ENCODE results near the gene BCAS4.

Gene BCAS4

GRCh38 chr20:50799890-50800550 lies 5.2 kb downstream of the BCAS4 start:
- TF ChIP-seq NFIC (IDR thresholded peaks at IDR 0.05) (no peak), CREB1 (IDR thresholded peaks at IDR 0.05; ENCODE audit: low read depth) (no peak), REST (IDR thresholded peaks at IDR 0.05; ENCODE audit: low read depth) (no peak), TEAD4 (IDR thresholded peaks at IDR 0.05) (no peak), YY1 (IDR thresholded peaks at IDR 0.05; ENCODE audit: low read depth) (no peak), TAF1 (IDR thresholded peaks at IDR 0.05; ENCODE audit: low read depth) (no peak)

- no peak for TF ChIP-seq RAD21 (IDR thresholded peaks at IDR 0.05; ENCODE audit: low read depth)
- no peak for TF ChIP-seq USF1 (IDR thresholded peaks at IDR 0.05)
These were observed 6.9 kb downstream of the BCAS4 start for GRCh38 chr20:50801747-50802125.

GRCh38 chr20:50802289-50802688 lies 7.4 kb downstream of the BCAS4 start:
- TF ChIP-seq YY1 (IDR thresholded peaks at IDR 0.05; ENCODE audit: low read depth): no peak

DNA sequence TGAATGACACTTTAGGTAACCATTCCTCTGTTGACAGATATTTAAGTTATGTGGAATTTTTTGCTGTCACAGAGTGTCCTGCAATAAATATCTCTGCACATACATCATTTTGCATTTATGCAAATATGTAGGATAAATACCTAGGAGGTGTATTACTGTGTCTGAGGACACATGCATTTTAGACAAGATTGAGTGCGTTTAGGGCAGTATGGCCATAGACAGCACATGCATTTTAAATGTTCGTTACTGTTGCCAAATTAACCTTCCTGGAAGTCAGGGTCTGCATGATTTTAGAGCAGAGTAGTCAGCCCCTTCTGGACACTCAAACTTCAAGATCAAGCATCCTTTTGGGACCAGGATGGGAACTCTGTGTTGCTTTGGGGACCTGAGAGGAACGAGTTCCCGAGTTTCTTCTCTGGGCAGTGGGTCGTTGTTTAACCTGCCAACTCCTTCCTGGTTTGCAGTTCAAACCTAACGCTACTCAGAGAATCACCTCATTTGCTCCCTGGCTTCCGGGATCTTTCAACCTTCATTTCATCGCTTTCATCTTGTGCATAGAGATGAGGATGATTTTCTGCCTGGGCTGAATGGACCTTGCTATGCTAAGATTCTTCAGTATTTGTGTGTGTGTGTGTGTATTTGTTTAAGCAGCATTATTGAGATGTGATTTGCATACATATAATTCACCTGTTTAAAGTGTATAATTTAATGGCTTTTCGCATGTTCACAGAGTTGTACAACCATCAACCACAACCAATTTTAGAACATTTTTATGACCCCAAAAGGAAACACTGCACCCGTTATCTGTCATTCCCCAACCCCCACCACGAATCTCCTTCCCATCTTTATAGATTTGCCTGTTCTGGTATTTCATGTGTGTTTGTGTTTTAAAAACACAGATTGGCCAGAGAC lies 9.8 kb downstream of the BCAS4 start:
- TF ChIP-seq NFIC (IDR thresholded peaks at IDR 0.05) (no peak), CREB1 (IDR thresholded peaks at IDR 0.05; ENCODE audit: low read depth) (no peak), TAF1 (IDR thresholded peaks at IDR 0.05; ENCODE audit: low read depth) (no peak), EP300 (IDR thresholded peaks at IDR 0.05; ENCODE audit: borderline replicate concordance) (no peak), YY1 (IDR thresholded peaks at IDR 0.05; ENCODE audit: low read depth) (no peak)

DNA sequence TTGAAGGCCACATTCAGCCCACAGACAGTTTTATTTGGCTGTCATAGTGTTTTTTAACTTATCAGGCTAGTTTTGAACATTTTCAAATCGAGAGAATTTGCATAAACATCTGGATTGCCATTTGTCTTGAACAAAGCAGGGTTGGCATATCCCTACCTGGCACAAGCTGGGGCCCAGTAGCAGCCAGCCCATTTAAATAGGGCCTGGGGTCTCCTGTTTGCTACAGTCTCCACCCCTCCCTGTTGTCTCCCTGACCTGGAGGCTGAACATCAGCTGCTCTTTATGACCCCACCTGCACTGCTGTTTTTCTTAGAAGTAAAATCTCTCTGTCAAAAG lies 10.5 kb downstream of the BCAS4 start:
- TF ChIP-seq USF1 (IDR thresholded peaks at IDR 0.05): no peak
- no peak for TF ChIP-seq EP300 (IDR thresholded peaks at IDR 0.05; ENCODE audit: borderline replicate concordance)
- no peak for TF ChIP-seq TAF1 (IDR thresholded peaks at IDR 0.05; ENCODE audit: low read depth)
- TF ChIP-seq RAD21 (IDR thresholded peaks at IDR 0.05; ENCODE audit: low read depth): no peak

GRCh38 chr20:50806126-50806768 lies 11.4 kb downstream of the BCAS4 start:
- TF ChIP-seq TAF1 (IDR thresholded peaks at IDR 0.05; ENCODE audit: low read depth) (no peak), YY1 (IDR thresholded peaks at IDR 0.05; ENCODE audit: low read depth) (no peak)

DNA sequence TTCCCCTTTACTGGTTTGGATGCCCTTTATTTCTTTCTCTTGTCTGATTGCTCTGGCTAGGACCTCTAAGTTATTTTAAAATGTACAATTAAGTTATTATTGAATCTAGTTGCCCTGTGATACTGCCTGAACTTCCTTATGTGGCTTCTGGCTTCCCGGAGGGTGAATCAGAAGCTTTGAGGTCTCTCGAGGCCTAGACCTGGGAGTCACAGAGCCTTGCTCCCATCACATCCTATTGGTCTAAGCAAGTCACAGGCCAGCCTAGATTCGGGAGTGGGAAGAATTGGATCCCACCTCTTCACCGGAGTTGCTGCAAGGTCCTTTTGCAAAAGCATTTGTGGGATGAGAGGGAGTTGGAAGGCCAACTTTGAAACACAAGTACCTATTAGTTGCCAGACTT lies 15.2 kb downstream of the BCAS4 start:
- TF ChIP-seq TEAD4 (IDR thresholded peaks at IDR 0.05) (no peak), REST (IDR thresholded peaks at IDR 0.05; ENCODE audit: low read depth) (no peak), CEBPB (IDR thresholded peaks at IDR 0.05) (no peak), ZBTB7A (IDR thresholded peaks at IDR 0.05; ENCODE audit: low read depth) (no peak), NFIC (IDR thresholded peaks at IDR 0.05) (no peak), RAD21 (IDR thresholded peaks at IDR 0.05; ENCODE audit: low read depth) (no peak), CREB1 (IDR thresholded peaks at IDR 0.05; ENCODE audit: low read depth) (no peak), USF1 (IDR thresholded peaks at IDR 0.05) (no peak), EGR1 (IDR thresholded peaks at IDR 0.05) (no peak), YY1 (IDR thresholded peaks at IDR 0.05; ENCODE audit: low read depth) (no peak), TAF1 (IDR thresholded peaks at IDR 0.05; ENCODE audit: low read depth) (no peak), EP300 (IDR thresholded peaks at IDR 0.05; ENCODE audit: borderline replicate concordance) (no peak), FOXM1 (IDR thresholded peaks at IDR 0.05; ENCODE audit: borderline replicate concordance, low read depth) (no peak), TCF12 (IDR thresholded peaks at IDR 0.05; ENCODE audit: low read depth) (no peak), MAX (IDR thresholded peaks at IDR 0.05) (no peak)

Measured in Ishikawa (cell line).